CD4-positive, CD25-positive, alpha-beta regulatory T cell (primary cell): ENCODE results near the gene MGAT4B. TPM values are rescaled to one million over a fixed set of nuclear protein-coding genes. Genes with fewer than 3 reads are reported as not detected.
"Not testable (repeated sequence)": the region's sequence is repeated elsewhere in the genome, so short reads cannot be mapped to it uniquely, and the experiment has no call there.

ENCODE experiments used
- ATAC-seq, 2 donors: fragments of 150-1000 bp; cut with Tn5 transposase; one replicate each; pipeline ENCODE4 v1.10.0; 2021; ENCODE audit warnings: low read depth in 2 of 2, moderate number of reproducible peaks in 2 of 2, moderate library complexity in 1 of 2
- DNase-seq, 3 donors: peaks; one replicate each; pipeline versions ENCODE4 v3.0.0 to v3.0.0-alpha.2; 2012 to 2022; ENCODE audit warnings: mixed read lengths in 1 of 3
- H3K27ac ChIP-seq: one replicate; pipeline ENCODE4 v1.7.0; 2013; ENCODE audit warnings: mild to moderate bottlenecking, low read length; ENCODE audit not compliant: insufficient read depth, poor library complexity, severe bottlenecking
- H3K27me3 ChIP-seq: one replicate; pipeline ENCODE4 v1.7.0; 2013; ENCODE audit warnings: low read length; ENCODE audit not compliant: control insufficient read depth, insufficient read depth
- H3K36me3 ChIP-seq: one replicate; pipeline ENCODE4 v1.7.0; 2013; ENCODE audit warnings: mild to moderate bottlenecking, low read length, moderate library complexity; ENCODE audit not compliant: control insufficient read depth, insufficient read depth
- H3K4me1 ChIP-seq: 2 replicates; pipeline ENCODE4 v1.7.0; 2013; ENCODE audit warnings: mild to moderate bottlenecking, low read length; ENCODE audit not compliant: insufficient read depth, control insufficient read depth, poor library complexity, severe bottlenecking
- H3K4me3 ChIP-seq: one replicate; pipeline ENCODE4 v1.7.0; 2013; ENCODE audit warnings: low read depth, mild to moderate bottlenecking, low read length, moderate library complexity
- H3K9me3 ChIP-seq, 2 experiments: 1 replicate in 1 of 2; 2 replicates in 1 of 2; pipeline ENCODE4 v1.7.0; 2013; ENCODE audit warnings: low read length in 2 of 2, mild to moderate bottlenecking in 1 of 2, moderate library complexity in 1 of 2; ENCODE audit not compliant: control insufficient read depth in 2 of 2
- H3K27ac Mint-ChIP-seq, 3 donors: one replicate each; pipeline ENCODE4 v1.8.0; 2020 to 2022; ENCODE audit warnings: mild to moderate bottlenecking in 3 of 3, mixed read lengths in 3 of 3, moderate library complexity in 2 of 3
- H3K27me3 Mint-ChIP-seq: one replicate; pipeline ENCODE4 v1.8.0; 2022; ENCODE audit warnings: mild to moderate bottlenecking, mixed read lengths
- H3K36me3 Mint-ChIP-seq: one replicate; pipeline ENCODE4 v1.8.0; 2020; ENCODE audit warnings: mixed read lengths
- H3K4me1 Mint-ChIP-seq, 4 donors: one replicate each; pipeline ENCODE4 v1.8.0; 2020 to 2022; ENCODE audit warnings: mixed read lengths in 4 of 4, mild to moderate bottlenecking in 1 of 4
- H3K4me3 Mint-ChIP-seq, 4 donors: one replicate each; pipeline ENCODE4 v1.8.0; 2020 to 2022; ENCODE audit warnings: mild to moderate bottlenecking in 4 of 4, mixed read lengths in 4 of 4, moderate library complexity in 3 of 4
- H3K9me3 Mint-ChIP-seq, 7 donors: one replicate each; pipeline ENCODE4 v1.8.0; 2020 to 2022; ENCODE audit warnings: mixed read lengths in 7 of 7, mild to moderate bottlenecking in 3 of 7, moderate library complexity in 2 of 7
- polyA plus RNA-seq, 4 donors: library from polyadenylated mRNA; unstranded; fragments of 300-500 nt; fragmentation: Illumina TruSeq; gene quantifications; one replicate each; pipeline ENCODE4 v1.2.3, GENCODE V29; 2021
- total RNA-seq: library from RNA; stranded (reverse); gene quantifications from one replicate; pipeline ENCODE4 v1.2.3, GENCODE V29; 2022

MGAT4B gene
- total and polyA plus RNA-seq, 5 donors from 2014 or later = 11.9 to 134 (median 15.4) TPM

- H3K36me3 ChIP-seq, DNase-seq, H3K27ac ChIP-seq, H3K9me3 Mint-ChIP-seq, H3K4me3 ChIP-seq, H3K27me3 Mint-ChIP-seq, H3K36me3 Mint-ChIP-seq, H3K4me3 Mint-ChIP-seq, H3K27me3 ChIP-seq, ATAC-seq, H3K9me3 ChIP-seq: not testable (repeated sequence)
- H3K4me1 ChIP-seq = peaks cover 11% of the 10 kb centered on the region
- peak overlapping the region in 1 of 3 donors; percentile 95 for H3K27ac Mint-ChIP-seq
- H3K4me1 Mint-ChIP-seq = peaks cover 0 to 19% (median 12%) of the 10 kb centered on the region in 4 donors
These were observed 17.4 kb downstream of the MGAT4B start for GRCh38 chr5:179789278-179789677.

GRCh38 chr5:179788193-179788854 is 18.3 kb downstream of the MGAT4B start:
- Mint-ChIP-seq H3K9me3 (peaks cover 0 to 2% (median 0%) of the 10 kb centered on the region in 7 donors), H3K27ac (no peak overlapping the region), H3K36me3 (no peaks in the 10 kb centered on the region), H3K4me3 (no peak overlapping the region), H3K4me1 (peaks cover 0 to 9% (median 4%) of the 10 kb centered on the region in 4 donors), H3K27me3 (no peaks in the 10 kb centered on the region)
- ATAC-seq = no peak
- peaks cover 1% of the 10 kb centered on the region for H3K4me1 ChIP-seq
- H3K27me3 ChIP-seq = no peaks in the 10 kb centered on the region
- no peaks in the 10 kb centered on the region for H3K36me3 ChIP-seq
- no peak overlapping the region for H3K4me3 ChIP-seq
- DNase-seq = no peak
- no peaks in the 10 kb centered on the region for H3K9me3 ChIP-seq
- H3K27ac ChIP-seq = no peak overlapping the region

- Histone ChIP-seq H3K36me3 (no peaks in the 10 kb centered on the region), H3K27me3 (no peaks in the 10 kb centered on the region), H3K9me3 (no peaks in the 10 kb centered on the region), H3K4me3 (no peak overlapping the region), H3K27ac (no peak overlapping the region), H3K4me1 (no peaks in the 10 kb centered on the region)
- H3K27me3 Mint-ChIP-seq = no peaks in the 10 kb centered on the region
- no peak overlapping the region for H3K27ac Mint-ChIP-seq
- H3K4me1 Mint-ChIP-seq = peaks cover 0 to 4% (median 0%) of the 10 kb centered on the region in 4 donors
- DNase-seq = no peak
- H3K36me3 Mint-ChIP-seq = peaks cover 3% of the 10 kb centered on the region
- H3K4me3 Mint-ChIP-seq = no peak overlapping the region
- ATAC-seq = no peak
- peaks cover 0 to 2% (median 0%) of the 10 kb centered on the region in 7 donors for H3K9me3 Mint-ChIP-seq
These were observed 19.8 kb downstream of the MGAT4B start for GRCh38 chr5:179786861-179787260.

- Mint-ChIP-seq H3K36me3 (peaks cover 13% of the 10 kb centered on the region), H3K27ac (no peak overlapping the region), H3K27me3 (no peaks in the 10 kb centered on the region), H3K4me3 (no peak overlapping the region), H3K9me3 (no peaks in the 10 kb centered on the region), H3K4me1 (peaks cover 0 to 6% (median 0%) of the 10 kb centered on the region in 4 donors)
- Histone ChIP-seq H3K27me3 (no peaks in the 10 kb centered on the region), H3K4me1 (no peaks in the 10 kb centered on the region), H3K9me3 (no peaks in the 10 kb centered on the region), H3K36me3 (peaks cover 18% of the 10 kb centered on the region), H3K27ac (no peak overlapping the region), H3K4me3 (no peak overlapping the region)
- ATAC-seq (no peak), DNase-seq (no peak)
These were observed 23.5 kb downstream of the MGAT4B start for GRCh38 chr5:179783128-179783527.

- H3K27me3 Mint-ChIP-seq = no peaks in the 10 kb centered on the region
- no peaks in the 10 kb centered on the region for H3K9me3 Mint-ChIP-seq
- H3K4me1 ChIP-seq = no peaks in the 10 kb centered on the region
- H3K4me1 Mint-ChIP-seq = peaks cover 0 to 6% (median 0%) of the 10 kb centered on the region in 4 donors
- ATAC-seq (no peak), DNase-seq (no peak)
- no peak overlapping the region for H3K27ac ChIP-seq
- H3K9me3 ChIP-seq = no peaks in the 10 kb centered on the region
- H3K27ac Mint-ChIP-seq = peak overlapping the region in 1 of 3 donors; percentile 17
- H3K4me3 Mint-ChIP-seq = no peak overlapping the region
- no peaks in the 10 kb centered on the region for H3K27me3 ChIP-seq
- H3K4me3 ChIP-seq = no peak overlapping the region
- peaks cover 17% of the 10 kb centered on the region for H3K36me3 Mint-ChIP-seq
- peaks cover 25% of the 10 kb centered on the region for H3K36me3 ChIP-seq
These were observed 24.8 kb downstream of the MGAT4B start for GRCh38 chr5:179781846-179782245.

- Histone ChIP-seq H3K27me3 (no peaks in the 10 kb centered on the region), H3K4me3 (no peak overlapping the region), H3K27ac (no peak overlapping the region), H3K4me1 (no peaks in the 10 kb centered on the region), H3K9me3 (no peaks in the 10 kb centered on the region), H3K36me3 (peaks cover 39% of the 10 kb centered on the region)
- peaks cover 26% of the 10 kb centered on the region for H3K36me3 Mint-ChIP-seq
- H3K9me3 Mint-ChIP-seq = no peaks in the 10 kb centered on the region
- no peak overlapping the region for H3K27ac Mint-ChIP-seq
- ATAC-seq (no peak), DNase-seq (no peak)
- H3K4me3 Mint-ChIP-seq = no peak overlapping the region
- H3K27me3 Mint-ChIP-seq = no peaks in the 10 kb centered on the region
- peaks cover 0 to 6% (median 0%) of the 10 kb centered on the region in 4 donors for H3K4me1 Mint-ChIP-seq
These were observed 26.3 kb downstream of the MGAT4B start for GRCh38 chr5:179780362-179780761.

- no peaks in the 10 kb centered on the region for H3K27me3 Mint-ChIP-seq
- Histone ChIP-seq H3K4me1 (no peaks in the 10 kb centered on the region), H3K27me3 (no peaks in the 10 kb centered on the region), H3K36me3 (peaks cover 44% of the 10 kb centered on the region), H3K4me3 (no peak overlapping the region), H3K27ac (no peak overlapping the region), H3K9me3 (no peaks in the 10 kb centered on the region)
- ATAC-seq (no peak), DNase-seq (no peak)
- peaks cover 26% of the 10 kb centered on the region for H3K36me3 Mint-ChIP-seq
- H3K9me3 Mint-ChIP-seq = no peaks in the 10 kb centered on the region
- H3K4me3 Mint-ChIP-seq = no peak overlapping the region
- peaks cover 0 to 4% (median 0%) of the 10 kb centered on the region in 4 donors for H3K4me1 Mint-ChIP-seq
- peak overlapping the region in 1 of 3 donors; percentile 81 for H3K27ac Mint-ChIP-seq
These were observed 26.8 kb downstream of the MGAT4B start for GRCh38 chr5:179779826-179780225.

- Histone ChIP-seq H3K27ac (no peak overlapping the region), H3K36me3 (peaks cover 56% of the 10 kb centered on the region), H3K9me3 (no peaks in the 10 kb centered on the region), H3K4me1 (no peaks in the 10 kb centered on the region), H3K4me3 (no peak overlapping the region), H3K27me3 (no peaks in the 10 kb centered on the region)
- DNase-seq (no peak), ATAC-seq (no peak)
- H3K27me3 Mint-ChIP-seq = no peaks in the 10 kb centered on the region
- H3K27ac Mint-ChIP-seq = no peak overlapping the region
- H3K9me3 Mint-ChIP-seq = no peaks in the 10 kb centered on the region
- H3K36me3 Mint-ChIP-seq = peaks cover 31% of the 10 kb centered on the region
- peaks cover 0 to 4% (median 0%) of the 10 kb centered on the region in 4 donors for H3K4me1 Mint-ChIP-seq
- peak overlapping the region in 1 of 4 donors; percentile 40 for H3K4me3 Mint-ChIP-seq
These were observed 28.1 kb downstream of the MGAT4B start for GRCh38 chr5:179778591-179778990.
